K562 (cell line): ENCODE measurements around the gene AIFM3. TPM values are rescaled to one million over a fixed set of nuclear protein-coding genes. Genes with fewer than 3 reads are reported as not detected.

Experiments
- ARID1B ChIP-seq: fragments of 450-650 bp; IDR thresholded peaks from 2 replicates; pipeline ENCODE4 v1.6.1; 2016; ENCODE audit warnings: antibody characterized with exemption, mild to moderate bottlenecking, inconsistent platforms
- BRF2 ChIP-seq: IDR thresholded peaks from 3 replicates; pipeline ENCODE4 v1.6.1; 2011; ENCODE audit warnings: borderline replicate concordance, mild to moderate bottlenecking; ENCODE audit not compliant: insufficient read length, insufficient read depth
- CHD7 ChIP-seq: fragments of 200-600 bp; sonication (generic); IDR thresholded peaks from one replicate; pipeline ENCODE4 v1.6.1; 2012; ENCODE audit warnings: mild to moderate bottlenecking, low read depth, low read length, inconsistent platforms
- NR0B1 ChIP-seq: fragments of 450-650 bp; IDR thresholded peaks from one replicate; pipeline ENCODE4 v1.6.1; 2018; ENCODE audit warnings: mild to moderate bottlenecking, moderate library complexity; ENCODE audit not compliant: partially characterized antibody
- NR1H2 ChIP-seq: sonication (generic); formaldehyde crosslinking; IDR thresholded peaks from 2 replicates; pipeline ENCODE4 v1.4.0; 2020; ENCODE audit warnings: mild to moderate bottlenecking, missing genetic modification reagents
- OTX1 ChIP-seq: fragments of 450-650 bp; formaldehyde crosslinking; IDR thresholded peaks from 2 replicates; pipeline ENCODE4 v1.4.0; 2022; ENCODE audit warnings: mild to moderate bottlenecking
- POU5F1 ChIP-seq: fragments of 150-350 bp; IDR thresholded peaks from 2 replicates; pipeline ENCODE4 v1.6.1; 2014; ENCODE audit warnings: borderline replicate concordance, low read length, low read depth, mild to moderate bottlenecking; ENCODE audit not compliant: partially characterized antibody
- RBM17 ChIP-seq: fragments of 200-400 bp; formaldehyde crosslinking; IDR thresholded peaks from 2 replicates; pipeline ENCODE4 v1.6.1; 2017; ENCODE audit warnings: low read depth, mild to moderate bottlenecking, low read length, borderline replicate concordance
- SAFB ChIP-seq: fragments of 200-400 bp; formaldehyde crosslinking; IDR thresholded peaks from 2 replicates; pipeline ENCODE4 v1.6.1; 2017; ENCODE audit warnings: low read depth, low read length, borderline replicate concordance
- ZC3H11A ChIP-seq: IDR thresholded peaks from 2 replicates; pipeline ENCODE4 v1.6.1; 2012; ENCODE audit warnings: low read depth, low read length, improper control_type of control experiment
- ZNF3 ChIP-seq: fragments of 250-450 bp; sonication (Bioruptor Pico); IDR thresholded peaks from 2 replicates; pipeline ENCODE4 v1.5.0; 2021; ENCODE audit warnings: mild to moderate bottlenecking, moderate library complexity
- polyA plus RNA-seq, 8 experiments: library from polyadenylated mRNA; depleted of rRNA in 4 of 8; stranded (reverse) in 5 of 8; unstranded in 3 of 8; fragments of >200 nt; fragmentation: Nextera tagmentation in 2 of 8; fragmentation: Illumina TruSeq in 1 of 8; extraction: Ambion mirVana in 2 of 8; extraction: Trizol in 1 of 8; gene quantifications; 2 replicates each; pipeline versions ENCODE4 v1.2.1 to v1.2.3, GENCODE V29; 2011 to 2014; ENCODE audit warnings: inconsistent platforms in 1 of 8, missing spikeins in 1 of 8
- total RNA-seq, 7 experiments: library from RNA; depleted of rRNA in 6 of 7; stranded (reverse); fragments of >200 nt in 6 of 7; fragmentation: Illumina TruSeq in 2 of 7; extraction: Trizol in 2 of 7; gene quantifications; 2 replicates each; pipeline versions ENCODE4 v1.2.1 to v1.2.3, GENCODE V29; 2011 to 2021; ENCODE audit warnings: low replicate concordance in 1 of 7

The AIFM3 gene
- total and polyA plus RNA-seq, 9 of the 15 experiments (the other 6 are each of a cell fraction or from before 2014, with no cell fraction given): 0.03 to 0.20 (median 0.07) TPM; not detected in 1

- no peak for TF ChIP-seq BRF2
- TF ChIP-seq NR0B1: no peak
- TF ChIP-seq OTX1 (CRISPR knock-in tag): no peak; the same call in none of the 2 replicates
- no peak for TF ChIP-seq ZNF3 (CRISPR knock-in tag)
- no peak for TF ChIP-seq RBM17
- TF ChIP-seq SAFB: no peak
- TF ChIP-seq POU5F1: no peak
- no peak for TF ChIP-seq ARID1B
- TF ChIP-seq NR1H2 (CRISPR knock-in tag): no peak
- no peak; the same call in 1 of the 2 replicates for TF ChIP-seq ZC3H11A
- TF ChIP-seq CHD7: peak; percentile 36
Observed at GRCh38 chr22:20998411-20999336, 31.6 kb downstream of the AIFM3 start (continued).
